H1 (cell line): ENCODE data around the gene CHP2. TPM values are rescaled to one million over a fixed set of nuclear protein-coding genes. Genes with fewer than 3 reads are reported as not detected.

ENCODE experiments used
- CTCF ChIA-PET: fragments of 300-600 bp; sonication (Branson Sonifier 250); formaldehyde crosslinking; loops from one replicate; lab custom pipeline; 2021; ENCODE audit not compliant: partially characterized antibody; lab: Charles Lee
- POLR2A ChIA-PET: fragments of 300-600 bp; sonication (Branson Sonifier 250); formaldehyde crosslinking; loops from one replicate; lab custom pipeline; 2021; ENCODE audit warnings: inconsistent platforms; ENCODE audit not compliant: partially characterized antibody; lab: Charles Lee
- DNase-seq, 2 experiments: peaks; one replicate each; pipeline versions ENCODE4 v3.0.0 to v3.0.0-alpha.2; 2010 to 2022; ENCODE audit warnings: low spot score in 2 of 2, low read depth in 1 of 2, mixed read lengths in 1 of 2
- FAIRE-seq: peaks from 2 replicates; lab custom pipeline; 2011; peaks lifted over from hg19 to GRCh38; lab: Jason Lieb, UNC
- H2AFZ ChIP-seq: 2 replicates; pipeline ENCODE4 v1.8.1; 2012; ENCODE audit warnings: low read length, inconsistent platforms
- H2AK5ac ChIP-seq: 2 replicates; pipeline ENCODE4 v1.6.1; 2013; ENCODE audit warnings: low read depth, low read length
- H2BK120ac ChIP-seq: replicated peaks from 2 replicates; pipeline ENCODE3; 2013; ENCODE audit warnings: low read depth, low read length, inconsistent platforms
- H2BK12ac ChIP-seq: 2 replicates; pipeline ENCODE4 v1.6.1; 2013; ENCODE audit warnings: low read depth, low read length
- H2BK15ac ChIP-seq: 2 replicates; pipeline ENCODE4 v1.6.1; 2013; ENCODE audit warnings: low read length
- H2BK20ac ChIP-seq: 2 replicates; pipeline ENCODE4 v1.6.1; 2013; ENCODE audit warnings: low read length
- H2BK5ac ChIP-seq: 2 replicates; pipeline ENCODE4 v1.6.1; 2013; ENCODE audit warnings: low read depth, low read length
- H3K14ac ChIP-seq: 2 replicates; pipeline ENCODE4 v1.6.1; 2013; ENCODE audit warnings: inconsistent platforms; ENCODE audit not compliant: insufficient read length
- H3K18ac ChIP-seq: 2 replicates; pipeline ENCODE4 v1.6.1; 2013; ENCODE audit warnings: low read length; ENCODE audit errors: extremely low read depth
- H3K23ac ChIP-seq: 2 replicates; pipeline ENCODE4 v1.6.1; 2013; ENCODE audit warnings: inconsistent platforms; ENCODE audit not compliant: insufficient read length
- H3K23me2 ChIP-seq: 2 replicates; pipeline ENCODE4 v1.6.1; 2013; ENCODE audit warnings: low read depth, low read length
- H3K27ac ChIP-seq: 2 replicates; pipeline ENCODE4 v1.6.1; 2011; ENCODE audit warnings: low read depth, low read length, inconsistent platforms
- H3K27me3 ChIP-seq, 4 experiments: replicated peaks in 1 of 4; 1 replicate in 1 of 4; 2 replicates in 3 of 4; pipeline versions ENCODE4 v1.6.1 to v1.8.1; 2011 to 2013; ENCODE audit warnings: low read length in 3 of 4, mild to moderate bottlenecking in 3 of 4, inconsistent platforms in 2 of 4, mixed read lengths in 2 of 4, moderate library complexity in 1 of 4; ENCODE audit not compliant: control insufficient read depth in 3 of 4, insufficient read depth in 3 of 4; ENCODE audit errors: extremely low read depth in 1 of 4
- H3K36me3 ChIP-seq, 4 experiments: 2 replicates each; pipeline versions ENCODE4 v1.6.1 to v1.8.1; 2011 to 2013; ENCODE audit warnings: mild to moderate bottlenecking in 4 of 4, low read length in 3 of 4, moderate library complexity in 2 of 4, control low read depth in 1 of 4, inconsistent platforms in 1 of 4; ENCODE audit not compliant: insufficient read depth in 4 of 4, control insufficient read depth in 2 of 4
- H3K4ac ChIP-seq: replicated peaks from 2 replicates; pipeline ENCODE3; 2013; ENCODE audit warnings: low read length, low read depth, mixed read lengths, inconsistent platforms; ENCODE audit not compliant: insufficient read length
- H3K4me1 ChIP-seq, 4 experiments: replicated peaks in 1 of 4; 1 replicate in 1 of 4; 2 replicates in 3 of 4; pipeline versions ENCODE4 v1.6.1 to v1.8.1; 2011 to 2013; ENCODE audit warnings: low read length in 3 of 4, inconsistent platforms in 2 of 4, mixed read lengths in 1 of 4; ENCODE audit not compliant: insufficient read depth in 4 of 4, control insufficient read depth in 3 of 4
- H3K4me2 ChIP-seq, 2 experiments: 2 replicates each; pipeline versions ENCODE4 v1.6.1 to v1.8.1; 2011 to 2013; ENCODE audit warnings: low read depth in 2 of 2, low read length in 2 of 2, control low read depth in 1 of 2, inconsistent platforms in 1 of 2, mild to moderate bottlenecking in 1 of 2; ENCODE audit not compliant: insufficient read depth in 1 of 2
- H3K4me3 ChIP-seq, 4 experiments: fragments of 200-600, 300-600 bp in 1 of 4; sonication (generic), shearing (Covaris generic), sonication (Bioruptor Twin) in 1 of 4; 2 replicates each; pipeline versions ENCODE4 v1.5.1 to v1.8.1; 2011 to 2016; ENCODE audit warnings: low read length in 4 of 4, low read depth in 3 of 4, control low read depth in 2 of 4, inconsistent platforms in 2 of 4, mild to moderate bottlenecking in 2 of 4, mixed read lengths in 1 of 4, moderate library complexity in 1 of 4; ENCODE audit not compliant: insufficient read depth in 2 of 4; ENCODE audit errors: extremely low read depth in 1 of 4
- H3K56ac ChIP-seq: replicated peaks from 2 replicates; pipeline ENCODE3; 2013; ENCODE audit warnings: low read depth, mild to moderate bottlenecking, mixed read lengths, low read length, inconsistent platforms; ENCODE audit not compliant: insufficient read length
- H3K79me1 ChIP-seq: 2 replicates; pipeline ENCODE4 v1.6.1; 2013; ENCODE audit warnings: low read depth, low read length, control low read depth
- H3K79me2 ChIP-seq, 2 experiments: 2 replicates each; pipeline versions ENCODE4 v1.6.1 to v1.8.1; 2012 to 2013; ENCODE audit warnings: low read length in 2 of 2, mild to moderate bottlenecking in 2 of 2, inconsistent platforms in 1 of 2; ENCODE audit not compliant: insufficient read depth in 2 of 2, control insufficient read depth in 1 of 2
- H3K9ac ChIP-seq, 4 experiments: replicated peaks in 1 of 4; 1 replicate in 1 of 4; 2 replicates in 3 of 4; pipeline versions ENCODE4 v1.6.1 to v1.8.1; 2011 to 2013; ENCODE audit warnings: low read depth in 3 of 4, low read length in 3 of 4, control low read depth in 2 of 4, mild to moderate bottlenecking in 2 of 4, moderate library complexity in 2 of 4, inconsistent platforms in 1 of 4; ENCODE audit errors: extremely low read depth in 1 of 4
- H3K9me3 ChIP-seq, 2 experiments: 2 replicates each; pipeline versions ENCODE4 v1.6.1 to v1.8.1; 2012 to 2013; ENCODE audit warnings: mild to moderate bottlenecking in 2 of 2, moderate library complexity in 2 of 2, control low read depth in 1 of 2, inconsistent platforms in 1 of 2, low read depth in 1 of 2, low read length in 1 of 2, mixed read lengths in 1 of 2; ENCODE audit not compliant: insufficient read depth in 2 of 2
- H4K20me1 ChIP-seq, 2 experiments: replicated peaks in 1 of 2; 2 replicates each; pipeline versions ENCODE3 to v1.8.1; 2011 to 2013; ENCODE audit warnings: inconsistent platforms in 2 of 2, low read length in 2 of 2, mild to moderate bottlenecking in 1 of 2; ENCODE audit not compliant: insufficient read depth in 2 of 2, control insufficient read depth in 1 of 2
- H4K5ac ChIP-seq: 2 replicates; pipeline ENCODE4 v1.6.1; 2013; ENCODE audit warnings: low read length, low read depth, mixed read lengths, inconsistent platforms; ENCODE audit not compliant: insufficient read length
- H4K8ac ChIP-seq: 2 replicates; pipeline ENCODE4 v1.8.0; 2013; ENCODE audit warnings: mild to moderate bottlenecking, moderate library complexity, low read length, inconsistent platforms; ENCODE audit not compliant: insufficient read depth; ENCODE audit errors: extremely low read depth
- H4K91ac ChIP-seq: replicated peaks from 2 replicates; pipeline ENCODE3; 2013; ENCODE audit warnings: low read length, mixed read lengths, inconsistent platforms; ENCODE audit not compliant: insufficient read length
- BCL11A ChIP-seq, 2 experiments: IDR thresholded peaks; one replicate each; pipeline ENCODE4 v1.6.1; 2011; ENCODE audit warnings: low read depth in 2 of 2, low read length in 2 of 2, mild to moderate bottlenecking in 2 of 2
- CHD1 ChIP-seq: IDR thresholded peaks from 2 replicates; pipeline ENCODE4 v1.6.1; 2012; ENCODE audit warnings: low read depth, low read length, improper control_type of control experiment
- CREB1 ChIP-seq: IDR thresholded peaks from 2 replicates; pipeline ENCODE4 v1.6.1; 2012; ENCODE audit warnings: inconsistent platforms
- GABPA ChIP-seq: IDR thresholded peaks from 2 replicates; pipeline ENCODE4 v1.6.1; 2011; ENCODE audit warnings: mild to moderate bottlenecking, low read length, moderate library complexity, borderline replicate concordance; ENCODE audit not compliant: insufficient read depth
- HDAC6 ChIP-seq: IDR thresholded peaks from one replicate; pipeline ENCODE4 v1.7.1; 2012; ENCODE audit warnings: low read depth, mild to moderate bottlenecking, inconsistent platforms, low read length, moderate library complexity
- KDM4A ChIP-seq: IDR thresholded peaks from one replicate; pipeline ENCODE4 v1.7.1; 2012; ENCODE audit warnings: low read depth, mild to moderate bottlenecking, moderate library complexity, low read length, inconsistent platforms; ENCODE audit not compliant: severe bottlenecking
- NANOG ChIP-seq: IDR thresholded peaks from 2 replicates; pipeline ENCODE4 v1.6.1; 2011; ENCODE audit warnings: low read length, low read depth, mild to moderate bottlenecking, inconsistent platforms; ENCODE audit not compliant: insufficient read depth, poor library complexity, severe bottlenecking
- POU5F1 ChIP-seq: IDR thresholded peaks from 2 replicates; pipeline ENCODE4 v1.6.1; 2011; ENCODE audit warnings: low read depth, mild to moderate bottlenecking, low read length, moderate library complexity
- SIN3A ChIP-seq, 2 experiments: IDR thresholded peaks in 1 of 2; conservative IDR thresholded peaks in 1 of 2; 2 replicates each; pipeline ENCODE4 v1.6.1; 2011 to 2012; ENCODE audit warnings: low read length in 2 of 2, improper control_type of control experiment in 1 of 2, low read depth in 1 of 2, mild to moderate bottlenecking in 1 of 2
- SP1 ChIP-seq: IDR thresholded peaks from 2 replicates; pipeline ENCODE4 v1.6.1; 2011; ENCODE audit warnings: low read depth, low read length
- TAF7 ChIP-seq: optimal IDR thresholded peaks from 2 replicates; pipeline ENCODE3; 2011; ENCODE audit warnings: low read depth, mild to moderate bottlenecking, inconsistent platforms, low read length, moderate library complexity, borderline replicate concordance
- USF2 ChIP-seq: IDR thresholded peaks from 2 replicates; pipeline ENCODE4 v1.6.1; 2011; ENCODE audit warnings: low read length, improper control_type of control experiment
- WGBS, 2 experiments: shearing (Covaris generic) in 1 of 2; methylation state at CpG; one replicate each; pipeline versions ENCODE4 v1.1.6 to v1.1.7; 2013 to 2015; ENCODE audit warnings: low lambda C conversion rate in 2 of 2, mixed read lengths in 2 of 2, inconsistent platforms in 1 of 2, low coverage in 1 of 2, missing lambda C conversion rate in 1 of 2; ENCODE audit not compliant: insufficient replicate concordance in 2 of 2, insufficient coverage in 1 of 2, insufficient read length in 1 of 2; ENCODE audit errors: extremely low coverage in 1 of 2, missing lambda C conversion rate in 1 of 2; 5-methylcytosine and 5-hydroxymethylcytosine counted together
- polyA plus RNA-seq, 7 experiments: library from polyadenylated mRNA; depleted of rRNA in 3 of 7; stranded (reverse) in 5 of 7; unstranded in 2 of 7; fragments of >200 nt in 5 of 7; fragments of 200-250 nt in 2 of 7; gene quantifications; 1 replicate in 5 of 7; 2 replicates in 1 of 7; 4 replicates in 1 of 7; pipeline versions ENCODE4 v1.2.1 to v1.2.3, GENCODE V29; 2011 to 2013; ENCODE audit warnings: missing spikeins in 2 of 7, mixed read lengths in 2 of 7
- total RNA-seq: library from RNA; stranded (reverse); fragmentation: NEBNext Ultra II Directional; extraction: Animal tissue kit (Norgen Biotek cat#: 25700); gene quantifications from 2 replicates; pipeline ENCODE4 v1.2.1, GENCODE V29; 2021

Gene CHP2
- total and polyA plus RNA-seq, 2 of the 8 experiments (the other 6 are each of a cell fraction or from before 2014, with no cell fraction given) = 1.3 to 1.6 TPM

- H3K79me1 ChIP-seq = no peaks in the 10 kb centered on the region
- H3K79me2 ChIP-seq = no peaks in the 10 kb centered on the region
- no peak overlapping the region for H4K8ac ChIP-seq
- H3K36me3 ChIP-seq = no peaks in the 10 kb centered on the region
- H3K56ac ChIP-seq = no peak overlapping the region
- H3K9ac ChIP-seq = no peak overlapping the region
- H3K14ac ChIP-seq = no peak overlapping the region
- ChIA-PET CTCF (interaction anchor here (1.3 to 2.4 kb wide), 3 partner anchors 8 to 334 kb away, joined by 3 to 7 read pairs (median 3); no protein-coding TSS in a partner anchor), POLR2A (interaction anchor here (0.5 to 1.8 kb wide), 6 partner anchors 8 to 92 kb away, joined by 3 to 5 read pairs (median 3); partner anchors contain the start of gene PLK1)
- H3K4ac ChIP-seq = no peak overlapping the region
- H3K23ac ChIP-seq = no peak overlapping the region
- H3K9me3 ChIP-seq = peaks cover 8% of the 10 kb centered on the region in 2 experiments; a peak in 2 of 4 replicates
- peaks cover 10% of the 10 kb centered on the region; the same call in 1 of the 2 replicates for H3K23me2 ChIP-seq
- H3K27me3 ChIP-seq = peaks cover 2 to 21% (median 19%) of the 10 kb centered on the region in 4 experiments
- no peak overlapping the region for H2BK12ac ChIP-seq
- 90% methylated on average over 4 of the region's 4 CpGs; no CpG with 5 or more reads in 1 of the 2 experiments for WGBS, 2 experiments
- H2BK15ac ChIP-seq = no peak overlapping the region
- H3K4me2 ChIP-seq = peak overlapping the region in 1 of 2 experiments; percentile 73; a peak in 1 of 4 replicates
- no peak overlapping the region for H2AK5ac ChIP-seq
- no peak overlapping the region for H4K91ac ChIP-seq
- H3K18ac ChIP-seq = no peak overlapping the region
- H2AFZ ChIP-seq = no peak overlapping the region
- DNase-seq = no peak
- H3K4me3 ChIP-seq = no peak overlapping the region
- no peak overlapping the region for H2BK5ac ChIP-seq
- no peak overlapping the region for H2BK120ac ChIP-seq
- H2BK20ac ChIP-seq = no peak overlapping the region
- no peak overlapping the region for H3K27ac ChIP-seq
- H4K5ac ChIP-seq = no peak overlapping the region
- FAIRE-seq = no peak
- no peaks in the 10 kb centered on the region; a peak in 1 of 7 replicates for H3K4me1 ChIP-seq
- no peaks in the 10 kb centered on the region for H4K20me1 ChIP-seq
- no peak for TF ChIP-seq GABPA
- no peak for TF ChIP-seq NANOG
- TF ChIP-seq SIN3A (conservative IDR thresholded peaks at IDR 0.05 in 1 of 2, IDR thresholded peaks at IDR 0.05 in 1 of 2; ENCODE audit: low read depth in 1 of 2, low read length in 2 of 2) = no peak
- TF ChIP-seq HDAC6 = no peak
- no peak for TF ChIP-seq USF2
- no peak for TF ChIP-seq BCL11A (IDR thresholded peaks at IDR 0.05; ENCODE audit: low read depth in 2 of 2, low read length in 2 of 2)
- no peak for TF ChIP-seq CHD1
- TF ChIP-seq SP1 = no peak
- TF ChIP-seq KDM4A = no peak
- TF ChIP-seq POU5F1 = no peak
- TF ChIP-seq TAF7 = no peak
- TF ChIP-seq CREB1 = no peak
Measured at GRCh38 chr16:23711785-23712184, 43.0 kb upstream of the CHP2 start.
